ENCODE measurements around the gene ACAA1. TPM values are rescaled to one million over a fixed set of nuclear protein-coding genes. Genes with fewer than 3 reads are reported as not detected.

The ACAA1 gene
- total and polyA plus RNA-seq, 9 donors: 27.1 to 50.4 (median 42.7) TPM

DNA sequence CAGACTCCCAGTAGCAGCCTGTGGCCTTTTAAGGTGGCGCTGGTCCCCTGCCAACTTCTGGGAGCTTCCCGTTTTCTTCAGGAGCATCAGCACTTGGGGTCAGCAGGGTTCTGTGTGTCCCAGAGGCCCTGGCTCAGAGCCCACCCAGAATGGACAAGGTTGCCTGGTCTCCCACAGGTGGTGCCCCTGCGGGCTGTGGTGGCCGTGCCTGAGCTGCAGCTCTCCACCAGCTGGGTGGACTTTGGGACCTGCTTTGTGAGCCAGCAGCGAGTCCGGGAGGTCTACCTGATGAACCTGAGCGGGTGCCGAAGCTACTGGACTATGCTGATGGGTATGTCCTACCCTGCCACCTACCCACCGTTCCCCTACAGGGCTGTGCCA, 15.5 kb downstream of the ACAA1 start:
- H3K4me3 ChIP-seq: no peak overlapping the region
- no peaks in the 10 kb centered on the region for H3K36me3 ChIP-seq
- no peak for TF ChIP-seq EP300 (IDR thresholded peaks at IDR 0.05)
- TF ChIP-seq, protein P1, sequence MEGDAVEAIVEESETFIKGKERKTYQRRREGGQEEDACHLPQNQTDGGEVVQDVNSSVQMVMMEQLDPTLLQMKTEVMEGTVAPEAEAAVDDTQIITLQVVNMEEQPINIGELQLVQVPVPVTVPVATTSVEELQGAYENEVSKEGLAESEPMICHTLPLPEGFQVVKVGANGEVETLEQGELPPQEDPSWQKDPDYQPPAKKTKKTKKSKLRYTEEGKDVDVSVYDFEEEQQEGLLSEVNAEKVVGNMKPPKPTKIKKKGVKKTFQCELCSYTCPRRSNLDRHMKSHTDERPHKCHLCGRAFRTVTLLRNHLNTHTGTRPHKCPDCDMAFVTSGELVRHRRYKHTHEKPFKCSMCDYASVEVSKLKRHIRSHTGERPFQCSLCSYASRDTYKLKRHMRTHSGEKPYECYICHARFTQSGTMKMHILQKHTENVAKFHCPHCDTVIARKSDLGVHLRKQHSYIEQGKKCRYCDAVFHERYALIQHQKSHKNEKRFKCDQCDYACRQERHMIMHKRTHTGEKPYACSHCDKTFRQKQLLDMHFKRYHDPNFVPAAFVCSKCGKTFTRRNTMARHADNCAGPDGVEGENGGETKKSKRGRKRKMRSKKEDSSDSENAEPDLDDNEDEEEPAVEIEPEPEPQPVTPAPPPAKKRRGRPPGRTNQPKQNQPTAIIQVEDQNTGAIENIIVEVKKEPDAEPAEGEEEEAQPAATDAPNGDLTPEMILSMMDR (IDR thresholded peaks at IDR 0.05): no peak
- no peak for TF ChIP-seq POLR2A (IDR thresholded peaks at IDR 0.05)
- peak in 1 of 5 donors; percentile 24 for DNase-seq
- WGBS, 3 donors: 77 to 86% (median 80%) methylated on average over 7 to 9 of the region's 9 CpGs
- intact Hi-C loops (cut with DNase I): no loop called here
- H3K4me1 ChIP-seq (ENCODE audit: insufficient read depth): no peaks in the 10 kb centered on the region
- no peak overlapping the region for H3K27ac ChIP-seq
- no peaks in the 10 kb centered on the region for H3K27me3 ChIP-seq
- H3K9me3 ChIP-seq: no peaks in the 10 kb centered on the region

- intact Hi-C loops (cut with DNase I): no loop called here
- Histone ChIP-seq H3K4me3 (no peak overlapping the region), H3K4me1 (ENCODE audit: insufficient read depth) (no peaks in the 10 kb centered on the region), H3K9me3 (no peaks in the 10 kb centered on the region), H3K27ac (no peak overlapping the region), H3K27me3 (no peaks in the 10 kb centered on the region), H3K36me3 (no peaks in the 10 kb centered on the region)
- no peak for TF ChIP-seq POLR2A (IDR thresholded peaks at IDR 0.05)
- TF ChIP-seq, protein P1 (IDR thresholded peaks at IDR 0.05): no peak
- no peak for TF ChIP-seq EP300 (IDR thresholded peaks at IDR 0.05)
- 83 to 86% (median 86%) methylated on average over 11 of the region's 11 CpGs for WGBS, 3 donors
- DNase-seq: peak in 1 of 5 donors; percentile 10
These were observed 16.1 kb downstream of the ACAA1 start for GRCh38 chr3:38120693-38121450.

- intact Hi-C loops (cut with DNase I): loop anchor here in 2 of 4 donors (10.0 kb wide), 2 partner anchors 225 to 355 kb away; partner anchors contain the start of gene XYLB (in 1 of the 2)
- Histone ChIP-seq H3K9me3 (no peaks in the 10 kb centered on the region), H3K27ac (no peak overlapping the region), H3K4me3 (no peak overlapping the region), H3K27me3 (no peaks in the 10 kb centered on the region), H3K4me1 (ENCODE audit: insufficient read depth) (no peaks in the 10 kb centered on the region), H3K36me3 (no peaks in the 10 kb centered on the region)
- WGBS, 3 donors: 73 to 80% (median 78%) methylated on average over 7 of the region's 7 CpGs
- TF ChIP-seq POLR2A (IDR thresholded peaks at IDR 0.05) (no peak), EP300 (IDR thresholded peaks at IDR 0.05) (no peak)
- TF ChIP-seq, protein P1 (IDR thresholded peaks at IDR 0.05): no peak
- DNase-seq: peak in 1 of 5 donors; percentile 8
These were observed 16.9 kb downstream of the ACAA1 start for GRCh38 chr3:38119821-38120692.

DNA sequence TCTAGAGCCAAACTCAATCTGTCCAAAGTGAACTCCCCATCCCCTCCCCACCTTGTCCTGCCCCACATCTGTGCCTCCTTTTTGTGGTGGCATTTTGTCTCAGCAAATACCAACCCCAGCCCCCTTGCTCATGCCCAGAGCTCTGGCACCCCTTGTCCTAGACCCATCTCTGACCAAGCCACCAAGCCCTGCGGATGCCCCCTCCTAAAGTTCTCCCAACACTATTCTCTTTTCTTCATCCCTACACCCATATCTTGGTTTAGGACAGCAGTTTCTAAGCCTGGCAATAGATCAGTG, 17.7 kb downstream of the ACAA1 start:
- no peaks in the 10 kb centered on the region for H3K27me3 ChIP-seq
- intact Hi-C loops (cut with DNase I): loop anchor here in 2 of 4 donors (10.0 kb wide), 2 partner anchors 226 to 356 kb away; partner anchors contain the start of gene XYLB (in 1 of the 2)
- H3K4me3 ChIP-seq: no peak overlapping the region
- H3K36me3 ChIP-seq: no peaks in the 10 kb centered on the region
- H3K9me3 ChIP-seq: no peaks in the 10 kb centered on the region
- no peaks in the 10 kb centered on the region for H3K4me1 ChIP-seq (ENCODE audit: insufficient read depth)
- WGBS, 3 donors: 94 to 100% (median 96%) methylated on average over 1 of the region's 1 CpG
- TF ChIP-seq, protein P1 (IDR thresholded peaks at IDR 0.05): no peak
- TF ChIP-seq EP300 (IDR thresholded peaks at IDR 0.05) (no peak), POLR2A (IDR thresholded peaks at IDR 0.05) (no peak)
- no peak overlapping the region for H3K27ac ChIP-seq
- DNase-seq: no peak

Data from ovary (tissue), 9 donors.